Measurements from ENCODE around the gene FLYWCH2.

FLYWCH2 gene

DNA sequence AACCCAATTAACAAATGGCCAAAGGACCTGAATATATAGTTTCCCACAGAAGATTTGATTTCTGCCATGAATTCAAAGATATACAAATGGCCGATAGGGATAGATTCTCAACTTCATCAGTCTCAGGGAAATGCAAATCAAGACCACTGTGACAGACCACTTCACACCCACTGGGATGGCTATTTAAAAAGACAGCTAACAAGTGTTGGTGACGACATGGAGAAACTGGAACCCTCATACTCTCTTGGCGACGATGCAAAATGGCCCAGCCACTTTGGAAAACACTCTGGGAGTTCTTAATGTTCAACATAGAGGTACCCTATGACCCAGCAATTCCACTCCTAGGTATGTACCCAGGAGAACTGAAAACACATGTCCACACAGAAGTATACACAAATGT is 63.6 kb downstream of the FLYWCH2 start:
- DNase-seq, result no peak
- H3K27me3 Mint-ChIP-seq (ENCODE audit: low read depth, poor library complexity), result peaks cover 4% of the 10 kb centered on the region
- H3K4me1 Mint-ChIP-seq, result peaks cover 10% of the 10 kb centered on the region
- H3K36me3 Mint-ChIP-seq (ENCODE audit: low read depth), result peaks cover 30% of the 10 kb centered on the region
- H3K4me3 Mint-ChIP-seq, result no peak overlapping the region
- peaks cover 6% of the 10 kb centered on the region for H3K9me3 Mint-ChIP-seq
- TF ChIP-seq, protein P1, sequence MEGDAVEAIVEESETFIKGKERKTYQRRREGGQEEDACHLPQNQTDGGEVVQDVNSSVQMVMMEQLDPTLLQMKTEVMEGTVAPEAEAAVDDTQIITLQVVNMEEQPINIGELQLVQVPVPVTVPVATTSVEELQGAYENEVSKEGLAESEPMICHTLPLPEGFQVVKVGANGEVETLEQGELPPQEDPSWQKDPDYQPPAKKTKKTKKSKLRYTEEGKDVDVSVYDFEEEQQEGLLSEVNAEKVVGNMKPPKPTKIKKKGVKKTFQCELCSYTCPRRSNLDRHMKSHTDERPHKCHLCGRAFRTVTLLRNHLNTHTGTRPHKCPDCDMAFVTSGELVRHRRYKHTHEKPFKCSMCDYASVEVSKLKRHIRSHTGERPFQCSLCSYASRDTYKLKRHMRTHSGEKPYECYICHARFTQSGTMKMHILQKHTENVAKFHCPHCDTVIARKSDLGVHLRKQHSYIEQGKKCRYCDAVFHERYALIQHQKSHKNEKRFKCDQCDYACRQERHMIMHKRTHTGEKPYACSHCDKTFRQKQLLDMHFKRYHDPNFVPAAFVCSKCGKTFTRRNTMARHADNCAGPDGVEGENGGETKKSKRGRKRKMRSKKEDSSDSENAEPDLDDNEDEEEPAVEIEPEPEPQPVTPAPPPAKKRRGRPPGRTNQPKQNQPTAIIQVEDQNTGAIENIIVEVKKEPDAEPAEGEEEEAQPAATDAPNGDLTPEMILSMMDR (IDR thresholded peaks at IDR 0.05), result no peak
- H3K27ac Mint-ChIP-seq, result no peak overlapping the region
